CMK (cell line): ENCODE results near the gene PALM.
"Not testable (repeated sequence)": the region's sequence is repeated elsewhere in the genome, so short reads cannot be mapped to it uniquely, and the experiment has no call there.

ENCODE experiments used
- DNase-seq: peaks from one replicate; pipeline ENCODE4 v3.0.0-alpha.2; 2010; ENCODE audit warnings: low read depth

Gene PALM

DNA sequence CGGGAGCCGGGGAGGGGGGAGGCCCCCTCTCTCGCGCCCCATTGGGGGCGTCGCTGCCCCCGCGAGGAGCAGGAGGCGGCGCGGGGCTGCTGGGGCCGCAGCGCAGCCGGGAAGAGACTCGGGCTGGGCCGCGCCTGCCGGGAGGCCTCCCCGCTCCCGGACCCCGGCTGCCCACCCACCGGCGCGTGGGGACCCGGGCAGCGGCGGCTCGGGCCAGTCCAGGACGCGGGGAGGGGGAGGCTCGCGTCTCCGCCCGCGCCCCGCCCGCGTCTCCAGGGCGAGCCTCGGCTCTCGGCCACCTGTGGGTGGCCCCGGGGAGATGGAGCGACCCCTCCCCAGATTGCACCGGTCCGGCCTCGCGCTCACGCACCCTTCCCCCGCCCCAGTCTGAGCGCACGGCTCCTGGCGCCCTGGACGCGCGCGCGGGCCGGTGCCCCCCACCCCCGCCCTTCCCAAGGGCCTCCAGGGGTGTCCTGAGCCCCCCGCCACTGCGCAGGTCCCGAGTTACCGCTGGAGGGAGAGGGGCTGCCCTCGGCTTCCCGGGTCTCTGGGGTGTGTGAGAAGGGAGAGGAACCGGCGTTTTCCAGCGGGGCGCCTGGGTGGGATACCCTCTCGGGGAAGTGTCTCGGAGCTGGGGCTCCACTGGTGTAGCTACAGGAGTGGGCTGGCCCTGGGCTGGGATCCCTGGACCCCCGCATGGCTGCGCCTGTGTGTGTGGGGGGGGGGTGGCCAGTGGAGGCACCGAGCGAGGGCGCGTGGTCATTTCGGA is 645 bp downstream of the PALM start:
- no peak for DNase-seq

- no peak for DNase-seq
Observed at GRCh38 chr19:709965-710571, 1.3 kb downstream of the PALM start.

GRCh38 chr19:710767-711166 is 2.0 kb downstream of the PALM start:
- DNase-seq, result no peak

GRCh38 chr19:711254-711653 is 2.5 kb downstream of the PALM start:
- DNase-seq, result no peak

DNA sequence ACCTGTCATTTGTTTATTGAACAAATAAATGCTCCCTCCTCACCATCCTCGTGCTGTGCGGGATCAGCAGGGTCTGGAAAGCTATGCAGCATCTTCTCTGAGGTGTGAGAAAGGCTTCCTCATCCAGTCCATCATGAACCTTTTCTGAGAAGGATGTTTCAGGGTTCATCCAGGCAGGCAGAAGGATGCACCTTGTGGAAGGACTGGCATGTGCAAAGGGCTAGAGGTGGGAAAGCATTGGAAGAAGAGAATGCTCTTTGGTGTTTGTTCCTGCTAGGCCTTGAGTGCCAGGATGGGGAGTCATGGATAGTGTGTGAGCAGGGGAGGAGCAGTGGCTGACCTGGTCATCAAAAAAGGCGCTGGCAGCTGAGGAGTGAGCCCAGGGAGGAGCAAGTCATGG is 6.6 kb downstream of the PALM start:
- DNase-seq, result no peak

DNA sequence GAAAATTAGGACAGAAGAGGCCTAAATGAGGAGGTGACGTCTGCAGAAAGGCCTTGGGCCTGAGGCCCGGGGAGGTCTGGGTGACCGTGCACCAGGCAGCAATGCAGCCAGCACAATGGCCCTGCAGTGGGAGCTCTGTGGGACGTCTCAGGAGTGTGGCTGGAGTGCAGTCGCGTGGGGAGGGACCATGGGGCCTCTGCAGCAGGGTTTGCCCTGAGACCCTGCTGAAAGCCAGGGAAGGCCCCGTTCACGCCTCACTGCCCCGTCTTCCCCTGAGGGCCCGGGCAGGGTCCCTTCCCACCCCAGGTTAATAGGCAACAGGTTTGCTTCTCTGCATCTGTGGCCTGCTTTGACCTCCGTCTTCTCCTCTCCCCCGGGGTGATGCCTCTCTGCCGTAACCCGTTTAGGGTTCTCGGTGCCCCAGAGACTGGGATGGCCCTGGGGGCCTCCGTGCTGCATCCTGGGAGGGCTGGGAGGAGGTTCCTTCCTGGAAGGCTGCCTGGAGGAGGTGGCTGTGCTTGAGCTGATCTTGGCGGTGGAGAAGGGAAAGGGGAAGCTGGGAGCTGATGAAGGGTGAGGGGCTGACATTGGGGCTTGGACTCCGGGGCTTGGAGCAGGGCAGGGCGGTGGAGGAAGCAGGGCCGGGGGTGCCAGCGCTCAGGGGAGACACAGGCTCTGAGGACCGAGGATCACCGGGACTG is 9.7 kb downstream of the PALM start:
- no peak for DNase-seq

- no peak for DNase-seq
Observed at GRCh38 chr19:718991-719512, 10.3 kb downstream of the PALM start.

- DNase-seq, result no peak
Observed at GRCh38 chr19:719636-720344, 11.1 kb downstream of the PALM start.

GRCh38 chr19:720345-721160 is 11.8 kb downstream of the PALM start:
- DNase-seq, result no peak

- DNase-seq, result no peak
Observed at GRCh38 chr19:722553-723101, 13.9 kb downstream of the PALM start.

- DNase-seq, result no peak
Observed at GRCh38 chr19:723247-723646, 14.5 kb downstream of the PALM start.

DNA sequence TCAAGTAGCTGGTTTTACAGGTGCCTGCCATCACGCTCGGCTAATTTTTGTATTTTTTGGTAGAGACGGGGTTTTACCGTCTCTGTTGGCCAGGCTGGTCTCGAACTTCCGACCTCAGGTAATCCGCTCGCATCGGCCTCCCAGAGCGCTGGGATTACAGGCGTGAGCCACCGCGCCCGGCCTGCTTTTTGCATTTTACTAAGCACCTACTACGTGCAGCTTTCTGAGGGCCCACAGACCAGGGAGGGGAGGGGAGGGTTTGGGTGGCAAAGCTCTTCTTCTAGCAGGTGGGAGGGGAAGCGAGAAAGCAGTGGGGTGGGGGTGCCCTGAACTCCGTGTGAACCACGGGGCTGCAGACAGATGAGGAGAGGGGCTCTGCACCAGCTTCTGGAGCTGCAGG is 15.0 kb downstream of the PALM start:
- no peak for DNase-seq

- no peak for DNase-seq
Observed at GRCh38 chr19:725461-726089, 16.8 kb downstream of the PALM start.

DNA sequence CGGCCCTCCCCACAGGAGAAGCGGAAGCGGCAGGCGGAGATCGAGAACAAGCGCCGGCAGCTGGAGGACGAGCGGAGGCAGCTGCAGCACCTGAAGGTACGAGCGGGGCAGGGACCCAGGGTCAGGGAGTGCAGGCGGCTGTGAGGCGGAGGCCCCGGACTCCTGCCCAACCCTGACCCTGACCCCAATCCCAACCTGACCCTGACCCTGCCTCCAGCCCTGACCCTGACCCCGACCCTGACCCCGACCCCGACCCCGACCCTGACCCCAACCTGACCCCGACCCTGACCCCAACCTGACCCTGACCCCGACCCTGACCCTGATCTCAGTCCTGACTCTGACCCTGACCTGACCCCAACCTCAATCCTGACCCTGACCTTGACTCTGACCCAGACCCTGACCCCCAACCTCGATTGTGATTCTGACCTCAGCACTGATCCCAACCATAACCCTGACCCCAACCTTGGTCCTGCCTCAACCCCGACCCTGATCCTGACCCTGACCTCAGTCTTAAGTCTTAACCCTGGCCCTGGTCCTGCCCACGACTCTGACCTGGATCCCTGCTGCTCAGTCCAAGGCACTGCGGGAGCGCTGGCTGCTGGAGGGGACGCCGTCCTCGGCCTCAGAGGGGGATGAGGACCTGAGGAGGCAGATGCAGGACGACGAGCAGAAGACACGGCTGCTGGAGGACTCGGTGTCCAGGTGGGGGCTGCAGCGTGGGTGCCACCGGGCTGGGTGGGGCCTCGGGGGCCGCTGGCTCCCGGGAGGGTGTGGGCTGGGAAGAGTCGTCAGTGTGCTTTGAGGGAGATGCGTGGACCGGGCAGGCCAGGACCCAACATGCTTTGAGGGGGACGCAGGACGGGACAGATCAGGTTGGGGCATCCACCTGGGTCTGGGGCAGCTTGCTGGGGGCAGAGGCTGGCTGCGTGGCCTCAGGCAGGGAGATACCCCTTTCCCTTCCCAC is 18.5 kb downstream of the PALM start:
- no peak for DNase-seq

DNA sequence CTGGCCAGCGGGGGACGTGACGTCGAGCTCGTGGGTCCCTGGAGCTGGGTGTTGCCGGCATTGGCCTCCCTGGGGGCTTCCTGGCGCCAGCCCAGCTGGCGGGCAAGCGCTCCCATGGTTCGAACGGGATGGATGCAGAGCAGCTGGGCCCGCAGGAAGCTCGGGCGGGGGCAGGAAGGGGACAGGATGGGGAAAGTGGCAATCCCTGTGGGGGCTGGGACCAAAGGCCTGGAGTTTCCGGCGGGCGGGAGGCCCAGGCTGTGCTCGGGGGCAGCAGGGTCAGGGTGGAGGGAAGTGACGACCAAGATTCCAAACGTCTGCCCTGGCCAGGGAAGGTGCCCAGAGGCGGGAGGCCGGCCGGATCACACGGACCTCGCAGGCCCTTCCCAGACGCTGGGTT is 19.3 kb downstream of the PALM start:
- no peak for DNase-seq

DNA sequence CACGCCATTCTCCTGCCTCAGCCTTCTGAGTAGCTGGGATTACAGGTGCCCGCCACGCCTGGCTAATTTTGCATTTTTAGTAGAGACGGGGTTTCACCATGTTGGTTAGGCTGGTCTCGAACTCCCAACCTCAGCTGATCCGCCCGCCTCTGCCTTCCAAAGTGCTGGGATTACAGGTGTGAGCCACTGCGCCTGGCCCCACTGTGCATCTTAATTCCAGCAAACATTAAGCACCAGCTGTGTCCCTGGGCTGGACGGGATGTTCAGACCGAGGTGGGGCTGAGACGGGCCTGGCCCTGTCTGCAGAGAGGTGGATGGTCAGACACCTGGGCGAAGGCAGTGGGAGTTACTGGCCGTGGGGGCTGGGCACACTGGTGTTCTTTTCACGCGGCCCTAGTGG is 20.8 kb downstream of the PALM start:
- DNase-seq, result not testable (repeated sequence)

- no peak for DNase-seq
Observed at GRCh38 chr19:729965-730668, 21.4 kb downstream of the PALM start.

DNA sequence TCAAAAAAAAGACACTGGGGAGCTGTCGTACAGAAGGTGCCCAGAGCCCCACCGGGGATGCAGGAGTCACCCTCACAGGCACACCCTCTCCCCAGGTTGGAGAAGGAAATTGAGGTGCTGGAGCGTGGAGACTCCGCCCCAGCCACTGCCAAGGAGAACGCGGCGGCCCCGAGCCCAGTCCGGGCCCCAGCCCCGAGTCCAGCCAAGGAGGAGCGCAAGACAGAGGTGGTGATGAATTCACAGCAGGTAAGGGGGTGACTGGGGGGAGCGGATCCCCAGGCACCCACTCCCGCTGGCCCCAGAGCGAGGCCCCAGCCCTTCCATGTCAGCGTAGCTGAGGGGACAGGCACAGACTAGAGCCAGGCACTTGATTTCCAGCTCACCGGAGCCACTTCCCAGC is 22.3 kb downstream of the PALM start:
- no peak for DNase-seq
